Measurements from ENCODE around the gene RASEF. TPM values are rescaled to one million over a fixed set of nuclear protein-coding genes. Genes with fewer than 3 reads are reported as not detected.

Gene RASEF
- total RNA-seq, 1 experiment from 2014 or later, result 12.3 TPM

DNA sequence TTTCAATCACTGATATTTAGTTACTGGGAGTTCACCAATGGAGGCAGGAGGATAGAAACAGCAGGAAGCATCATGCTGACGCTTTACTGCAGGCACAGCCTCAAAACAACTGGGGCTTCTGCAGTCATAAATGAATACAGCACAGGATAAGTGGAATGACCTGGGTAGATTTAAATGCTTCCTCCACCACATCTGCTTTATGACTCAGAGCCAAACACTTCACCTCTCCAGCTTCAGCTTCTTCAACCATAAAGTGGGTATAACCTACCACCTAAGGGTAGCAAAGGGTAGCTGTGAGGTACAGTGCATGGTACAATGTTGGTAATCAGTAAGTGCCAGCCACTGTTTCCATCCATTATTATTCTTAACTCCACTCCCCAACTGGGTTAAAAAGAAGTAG, 28.4 kb downstream of the RASEF start:
- H4K20me1 ChIP-seq (ENCODE audit: low read length), result no peaks in the 10 kb centered on the region
- peaks cover 24% of the 10 kb centered on the region for H3K4me1 ChIP-seq (ENCODE audit: insufficient read depth, low read length)
- no peaks in the 10 kb centered on the region for H3K36me3 ChIP-seq (ENCODE audit: low read depth, low read length)
- TF ChIP-seq EZH2 (IDR thresholded peaks at IDR 0.05; ENCODE audit: low read length, unreplicated experiment) (no peak), EZH2phosphoT487 (IDR thresholded peaks at IDR 0.05; ENCODE audit: borderline replicate concordance, low read length) (no peak)
- TF ChIP-seq, protein P1, sequence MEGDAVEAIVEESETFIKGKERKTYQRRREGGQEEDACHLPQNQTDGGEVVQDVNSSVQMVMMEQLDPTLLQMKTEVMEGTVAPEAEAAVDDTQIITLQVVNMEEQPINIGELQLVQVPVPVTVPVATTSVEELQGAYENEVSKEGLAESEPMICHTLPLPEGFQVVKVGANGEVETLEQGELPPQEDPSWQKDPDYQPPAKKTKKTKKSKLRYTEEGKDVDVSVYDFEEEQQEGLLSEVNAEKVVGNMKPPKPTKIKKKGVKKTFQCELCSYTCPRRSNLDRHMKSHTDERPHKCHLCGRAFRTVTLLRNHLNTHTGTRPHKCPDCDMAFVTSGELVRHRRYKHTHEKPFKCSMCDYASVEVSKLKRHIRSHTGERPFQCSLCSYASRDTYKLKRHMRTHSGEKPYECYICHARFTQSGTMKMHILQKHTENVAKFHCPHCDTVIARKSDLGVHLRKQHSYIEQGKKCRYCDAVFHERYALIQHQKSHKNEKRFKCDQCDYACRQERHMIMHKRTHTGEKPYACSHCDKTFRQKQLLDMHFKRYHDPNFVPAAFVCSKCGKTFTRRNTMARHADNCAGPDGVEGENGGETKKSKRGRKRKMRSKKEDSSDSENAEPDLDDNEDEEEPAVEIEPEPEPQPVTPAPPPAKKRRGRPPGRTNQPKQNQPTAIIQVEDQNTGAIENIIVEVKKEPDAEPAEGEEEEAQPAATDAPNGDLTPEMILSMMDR (conservative IDR thresholded peaks at IDR 0.05; ENCODE audit: low read depth, low read length), result 0 out of 2 replicates have a peak, but pooled peaks have one; percentile 10
- CTCF ChIA-PET, result no interaction called here
- POLR2A ChIA-PET (ENCODE audit: unreplicated experiment), result no interaction called here
- H3K4me2 ChIP-seq (ENCODE audit: low read length), result no peak overlapping the region
- no TSS peak for BruUV-seq (replicated peaks)
- H3K27me3 ChIP-seq (ENCODE audit: low read length), result no peaks in the 10 kb centered on the region
- H3K9me2 ChIP-seq (replicated peaks; ENCODE audit: low read length), result no peaks in the 10 kb centered on the region
- H3K9me3 ChIP-seq (ENCODE audit: low read length), result no peaks in the 10 kb centered on the region
- no peaks in the 10 kb centered on the region for H3K79me2 ChIP-seq (ENCODE audit: low read length)
- no peaks in the 10 kb centered on the region for H3F3A ChIP-seq (ENCODE audit: low read length, unreplicated experiment)
- H3K27ac ChIP-seq (ENCODE audit: low read length), result no peak overlapping the region
- H3K4me3 ChIP-seq (ENCODE audit: low read length), result no peak overlapping the region
- ATAC-seq (peak; percentile 50; the same call in 1 of the 2 replicates), DNase-seq (peak; percentile 49)
- H2AFZ ChIP-seq (ENCODE audit: low read length), result no peak overlapping the region
- H3K9ac ChIP-seq (ENCODE audit: low read length), result no peak overlapping the region
- intact Hi-C loops (cut with micrococcal nuclease), result no loop called here

DNA sequence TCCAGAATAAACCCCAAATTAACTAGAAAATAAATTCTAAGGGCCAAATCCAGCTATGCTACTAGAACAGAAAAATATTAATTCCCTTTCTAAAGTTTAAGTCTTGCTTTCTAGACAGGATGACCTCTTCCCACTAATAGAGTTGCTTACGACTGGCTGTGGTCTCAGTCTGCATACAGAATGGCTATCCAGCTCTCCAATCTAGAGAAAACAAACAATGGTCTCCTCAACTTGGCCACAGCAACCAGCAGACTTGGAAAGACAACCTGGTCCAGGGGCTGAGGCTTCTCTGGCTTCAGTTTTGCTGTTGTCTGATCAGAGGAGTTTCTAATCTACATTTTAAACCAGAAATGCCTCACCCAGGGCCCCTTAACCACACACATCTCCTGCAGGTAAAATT, 28.9 kb downstream of the RASEF start:
- intact Hi-C loops (cut with micrococcal nuclease), result no loop called here
- Histone ChIP-seq H3K4me2 (ENCODE audit: low read length) (no peak overlapping the region), H2AFZ (ENCODE audit: low read length) (no peak overlapping the region), H3K36me3 (ENCODE audit: low read depth, low read length) (no peaks in the 10 kb centered on the region), H3K27me3 (ENCODE audit: low read length) (no peaks in the 10 kb centered on the region), H3K79me2 (ENCODE audit: low read length) (no peaks in the 10 kb centered on the region), H3K27ac (ENCODE audit: low read length) (no peak overlapping the region), H3K4me1 (ENCODE audit: insufficient read depth, low read length) (peaks cover 24% of the 10 kb centered on the region), H3K9ac (ENCODE audit: low read length) (no peak overlapping the region), H3K9me3 (ENCODE audit: low read length) (no peaks in the 10 kb centered on the region), H3K9me2 (replicated peaks; ENCODE audit: low read length) (no peaks in the 10 kb centered on the region), H4K20me1 (ENCODE audit: low read length) (no peaks in the 10 kb centered on the region), H3F3A (ENCODE audit: low read length, unreplicated experiment) (no peaks in the 10 kb centered on the region), H3K4me3 (ENCODE audit: low read length) (no peak overlapping the region)
- DNase-seq (no peak), ATAC-seq (no peak)
- TF ChIP-seq, protein P1 (conservative IDR thresholded peaks at IDR 0.05; ENCODE audit: low read depth, low read length), result no peak
- TF ChIP-seq EZH2phosphoT487 (IDR thresholded peaks at IDR 0.05; ENCODE audit: borderline replicate concordance, low read length) (no peak), EZH2 (IDR thresholded peaks at IDR 0.05; ENCODE audit: low read length, unreplicated experiment) (no peak)
- BruUV-seq (replicated peaks), result no TSS peak
- ChIA-PET POLR2A (ENCODE audit: unreplicated experiment) (no interaction called here), CTCF (no interaction called here)

DNA sequence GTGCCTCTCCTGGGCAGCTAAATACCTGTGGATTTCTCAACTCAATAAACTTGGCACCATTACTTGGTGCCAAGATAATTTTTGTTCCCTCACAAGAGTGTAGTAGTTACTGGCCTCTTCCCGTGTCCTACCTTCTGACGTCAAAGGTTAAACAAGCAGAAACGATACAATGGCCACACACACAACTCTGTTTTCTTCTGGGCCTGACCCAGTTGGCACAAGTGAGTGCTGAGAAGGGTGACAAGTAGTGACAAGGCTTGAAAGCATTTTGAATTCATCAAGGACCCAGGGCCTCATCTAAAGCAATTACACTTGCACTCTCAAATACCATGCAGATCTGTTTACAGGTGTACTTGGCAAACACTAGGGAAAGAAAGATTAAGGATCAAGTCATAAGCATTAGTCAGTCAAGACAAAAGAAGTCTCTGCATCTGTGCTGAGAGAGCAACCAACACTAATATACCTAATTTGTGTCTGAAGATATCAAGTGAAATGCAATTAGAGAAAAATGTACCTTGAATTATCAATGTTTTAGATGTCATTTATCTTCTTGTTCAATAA, 30.8 kb downstream of the RASEF start:
- BruUV-seq (replicated peaks), result no TSS peak
- Histone ChIP-seq H3K27me3 (ENCODE audit: low read length) (no peaks in the 10 kb centered on the region), H3K9me3 (ENCODE audit: low read length) (no peaks in the 10 kb centered on the region), H3K36me3 (ENCODE audit: low read depth, low read length) (no peaks in the 10 kb centered on the region), H3K9me2 (replicated peaks; ENCODE audit: low read length) (no peaks in the 10 kb centered on the region), H3K27ac (ENCODE audit: low read length) (peak overlapping the region; percentile 62), H3K4me3 (ENCODE audit: low read length) (no peak overlapping the region), H3F3A (ENCODE audit: low read length, unreplicated experiment) (no peaks in the 10 kb centered on the region), H3K9ac (ENCODE audit: low read length) (no peak overlapping the region), H2AFZ (ENCODE audit: low read length) (no peak overlapping the region), H3K4me2 (ENCODE audit: low read length) (peak overlapping the region; percentile 19), H3K4me1 (ENCODE audit: insufficient read depth, low read length) (peaks cover 38% of the 10 kb centered on the region), H3K79me2 (ENCODE audit: low read length) (no peaks in the 10 kb centered on the region), H4K20me1 (ENCODE audit: low read length) (no peaks in the 10 kb centered on the region)
- ChIA-PET POLR2A (ENCODE audit: unreplicated experiment) (no interaction called here), CTCF (no interaction called here)
- ATAC-seq (no peak), DNase-seq (peak; percentile 53)
- TF ChIP-seq, protein P1 (conservative IDR thresholded peaks at IDR 0.05; ENCODE audit: low read depth, low read length), result no peak
- TF ChIP-seq EZH2 (IDR thresholded peaks at IDR 0.05; ENCODE audit: low read length, unreplicated experiment) (no peak), EZH2phosphoT487 (IDR thresholded peaks at IDR 0.05; ENCODE audit: borderline replicate concordance, low read length) (no peak)
- intact Hi-C loops (cut with micrococcal nuclease), result no loop called here
